Activated CD8-positive, alpha-beta memory T cell treated with anti-CD3 and anti-CD28 coated beads for 4 hours (primary cell): ENCODE measurements around the gene ADD3.

Experiments
- DNase-seq, 2 donors: peaks; one replicate each; pipeline ENCODE4 v3.0.0-alpha.2; 2020; ENCODE audit warnings: low read depth in 2 of 2

Gene ADD3

GRCh38 chr10:110153396-110153795 is 145.6 kb downstream of the ADD3 start:
- no peak for DNase-seq

DNA sequence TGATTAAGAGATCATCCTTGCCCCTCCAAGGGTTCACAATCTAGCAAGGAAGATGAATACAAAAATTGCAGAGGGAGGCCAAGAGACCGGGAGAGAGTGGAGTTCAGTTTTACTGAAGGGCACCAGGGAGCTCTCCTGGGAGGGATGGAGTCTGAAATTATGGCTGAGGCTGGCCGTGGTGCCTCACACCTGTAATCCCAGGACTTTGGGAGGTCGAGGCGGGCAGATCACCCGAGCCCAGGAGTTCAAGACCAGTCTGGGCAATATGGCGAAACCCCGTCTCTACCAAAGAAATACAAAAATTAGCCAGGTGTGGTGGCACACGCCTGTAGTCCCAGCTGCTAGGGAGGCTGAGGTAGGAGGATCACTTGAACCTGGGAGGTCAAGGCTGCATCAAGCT is 148.3 kb downstream of the ADD3 start:
- DNase-seq: no peak

- DNase-seq: no peak
These were observed 150.5 kb downstream of the ADD3 start for GRCh38 chr10:110158051-110159005.

DNA sequence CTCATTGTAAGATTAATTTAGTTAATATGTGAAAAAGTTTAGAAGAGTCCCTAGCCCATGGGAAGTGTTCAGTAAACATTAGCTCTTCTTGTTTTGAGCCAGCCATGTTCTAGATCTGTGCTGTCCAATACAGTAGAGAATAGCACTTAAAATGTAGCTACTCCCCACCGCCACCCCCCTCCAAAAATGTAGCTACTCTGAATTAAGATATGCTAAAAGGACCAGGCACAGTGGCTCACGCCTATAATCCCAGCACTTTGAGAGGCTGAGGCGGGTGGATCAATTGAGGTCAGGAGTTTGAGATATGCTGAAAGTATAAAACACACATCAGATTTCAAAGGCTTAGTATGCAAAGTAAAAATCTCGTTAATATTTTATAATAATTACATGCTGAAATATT is 152.3 kb downstream of the ADD3 start:
- DNase-seq: no peak

GRCh38 chr10:110160522-110160921 is 152.7 kb downstream of the ADD3 start:
- DNase-seq: no peak

DNA sequence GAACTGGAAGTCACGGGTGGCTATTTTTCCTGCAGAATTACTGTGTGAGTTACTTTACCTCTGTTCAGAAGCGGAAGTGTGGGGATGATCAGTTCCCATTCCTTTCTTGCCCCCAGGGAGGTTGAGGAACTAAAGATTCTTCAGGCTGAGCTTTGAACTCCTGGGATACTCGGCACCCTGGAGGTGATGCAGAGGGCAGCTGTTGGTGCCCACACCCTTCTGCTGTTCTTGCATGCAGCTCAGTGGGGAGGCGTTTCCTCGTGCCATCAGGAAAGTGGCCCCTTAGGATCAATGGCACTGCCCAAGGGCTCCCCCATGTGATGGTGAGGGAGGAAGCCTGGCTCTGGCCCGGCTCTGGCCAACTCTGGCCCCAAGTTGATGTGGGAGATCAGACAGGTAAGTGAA is 155.0 kb downstream of the ADD3 start:
- no peak for DNase-seq

- DNase-seq: no peak
These were observed 155.5 kb downstream of the ADD3 start for GRCh38 chr10:110163192-110163773.

DNA sequence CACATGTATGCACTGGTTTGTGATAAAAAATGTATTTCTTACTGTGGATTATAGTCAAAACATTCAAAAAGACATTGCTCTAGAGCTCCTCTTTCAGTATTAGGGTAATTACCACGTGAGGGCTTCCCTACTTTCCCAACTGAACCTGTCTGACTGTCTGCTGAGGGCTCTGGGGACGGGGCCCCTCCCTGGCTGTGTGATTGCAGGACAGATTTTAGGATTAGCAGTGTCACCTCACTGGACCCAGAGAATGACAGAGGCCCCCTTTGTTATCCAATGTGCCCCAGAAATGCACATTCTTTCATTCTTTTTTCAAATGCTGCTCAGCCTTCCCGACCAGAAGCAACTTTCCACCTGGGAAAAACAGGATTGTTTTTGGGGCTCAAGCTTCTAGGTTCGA is 156.1 kb downstream of the ADD3 start:
- no peak for DNase-seq

- no peak for DNase-seq
These were observed 157.5 kb downstream of the ADD3 start for GRCh38 chr10:110165239-110165638.

DNA sequence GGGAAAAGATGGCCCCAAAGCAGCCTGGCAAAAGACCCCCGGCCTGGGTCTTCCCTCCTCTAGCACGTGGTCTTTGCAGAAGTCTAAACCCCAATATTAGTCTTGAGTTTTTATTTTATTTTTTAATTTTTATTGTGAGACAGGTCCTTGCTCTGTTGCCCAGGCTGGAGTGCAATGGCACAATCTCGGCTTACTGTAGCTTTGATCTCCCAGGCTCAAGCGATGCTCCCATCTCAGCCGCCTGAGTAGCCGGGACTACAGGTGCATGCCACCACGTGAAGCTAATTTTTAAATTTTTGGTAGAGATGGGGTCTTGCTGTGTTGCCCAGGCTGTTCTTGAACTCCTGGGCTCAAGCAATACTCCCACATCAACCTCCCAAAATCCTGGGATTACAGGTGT is 159.4 kb downstream of the ADD3 start:
- DNase-seq: no peak

GRCh38 chr10:110168601-110169481 is 161.1 kb downstream of the ADD3 start:
- DNase-seq: no peak

- no peak for DNase-seq
These were observed 161.8 kb downstream of the ADD3 start for GRCh38 chr10:110169586-110169985.

DNA sequence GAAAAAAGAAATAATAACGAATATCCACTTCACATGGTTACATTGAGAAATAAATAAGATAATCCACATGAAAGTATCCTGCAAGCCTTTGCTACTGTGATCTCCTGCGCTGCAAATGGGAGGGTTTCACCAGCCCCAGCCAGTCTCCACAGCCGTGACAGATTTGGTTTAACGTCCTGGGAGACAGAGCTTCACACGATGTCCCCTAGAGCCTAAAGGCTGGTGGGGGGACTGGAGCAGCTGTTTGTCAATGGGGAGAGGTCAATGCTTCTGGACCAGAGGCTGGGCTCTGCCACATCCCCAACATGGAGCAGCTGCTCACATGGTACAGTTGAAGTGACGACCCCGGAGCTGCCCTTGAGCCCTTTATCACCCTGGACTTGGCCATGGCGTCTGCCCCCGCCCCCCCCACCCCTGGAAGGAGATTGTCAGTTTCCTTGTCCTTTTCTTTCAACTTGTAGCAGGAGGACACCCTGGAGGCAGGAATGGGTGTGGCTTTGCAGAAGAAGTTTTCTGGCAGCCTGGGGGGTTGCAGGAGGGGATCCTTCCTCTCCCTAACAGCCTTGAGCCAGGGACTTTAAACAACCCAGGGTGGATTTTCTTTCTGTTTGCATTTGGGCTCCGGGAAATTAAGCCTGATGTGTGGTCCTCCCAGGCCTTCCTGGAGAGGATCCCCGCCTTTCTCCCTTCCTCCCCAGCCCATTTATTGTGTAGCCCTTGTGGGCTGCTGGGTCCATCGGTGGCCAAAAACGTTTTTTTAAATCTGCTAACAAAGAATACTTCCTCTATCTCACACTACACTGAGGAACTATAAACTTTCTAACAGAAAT is 162.6 kb downstream of the ADD3 start:
- DNase-seq: no peak

- DNase-seq: no peak
These were observed 163.2 kb downstream of the ADD3 start for GRCh38 chr10:110171032-110171431.

- DNase-seq: no peak
These were observed 164.4 kb downstream of the ADD3 start for GRCh38 chr10:110172155-110172554.

GRCh38 chr10:110174201-110174600 is 166.4 kb downstream of the ADD3 start:
- DNase-seq: no peak

GRCh38 chr10:110174816-110175215 is 167.0 kb downstream of the ADD3 start:
- DNase-seq: no peak

GRCh38 chr10:110175406-110175805 is 167.6 kb downstream of the ADD3 start:
- DNase-seq: no peak

DNA sequence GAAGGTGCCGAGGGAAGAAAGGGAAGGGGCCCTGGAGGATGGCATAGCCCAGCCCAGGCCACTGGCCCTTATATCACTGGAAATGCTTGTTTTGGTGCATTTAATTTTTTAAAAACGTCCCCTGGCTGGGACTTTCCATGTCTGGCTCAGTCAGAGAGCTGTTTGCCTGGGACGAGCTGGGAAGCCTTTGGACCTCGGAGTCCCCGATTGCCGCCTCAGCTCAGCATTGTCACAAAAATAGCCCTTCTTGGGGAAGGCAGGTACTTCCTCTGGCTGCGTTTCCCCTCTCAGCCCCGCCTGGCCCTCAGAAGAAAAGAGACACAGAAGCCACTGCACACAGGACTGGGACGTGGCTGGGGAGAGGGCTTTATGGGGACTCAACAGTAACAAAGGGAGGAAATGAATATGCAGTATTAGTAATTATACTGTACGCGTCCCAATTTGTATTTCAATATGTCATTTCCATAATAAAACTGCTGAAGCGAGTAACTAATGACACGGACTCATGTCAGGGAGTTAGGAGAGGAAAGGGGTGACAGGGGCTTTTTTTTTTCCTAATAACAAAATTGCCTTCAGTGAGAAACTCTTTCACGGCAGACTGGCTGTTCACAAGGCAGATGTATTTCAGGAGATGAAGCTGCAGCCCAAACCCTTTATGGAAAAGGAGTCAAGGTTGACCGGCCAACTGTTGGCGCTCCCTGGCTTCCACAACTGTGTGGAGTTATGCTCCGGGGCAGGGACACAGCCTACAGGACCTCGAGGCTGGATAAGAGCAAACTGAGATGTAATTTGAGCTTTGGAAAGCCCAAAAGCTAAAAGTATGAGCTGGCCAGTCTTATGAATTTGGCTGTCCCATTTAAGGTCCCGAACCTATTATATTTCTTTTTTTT is 168.6 kb downstream of the ADD3 start:
- no peak for DNase-seq

GRCh38 chr10:110179220-110179619 is 171.4 kb downstream of the ADD3 start:
- no peak for DNase-seq
